ENCODE data around the gene MYO3B.
"Not testable (repeated sequence)": the region's sequence is repeated elsewhere in the genome, so short reads cannot be mapped to it uniquely, and the experiment has no call there.

DNA sequence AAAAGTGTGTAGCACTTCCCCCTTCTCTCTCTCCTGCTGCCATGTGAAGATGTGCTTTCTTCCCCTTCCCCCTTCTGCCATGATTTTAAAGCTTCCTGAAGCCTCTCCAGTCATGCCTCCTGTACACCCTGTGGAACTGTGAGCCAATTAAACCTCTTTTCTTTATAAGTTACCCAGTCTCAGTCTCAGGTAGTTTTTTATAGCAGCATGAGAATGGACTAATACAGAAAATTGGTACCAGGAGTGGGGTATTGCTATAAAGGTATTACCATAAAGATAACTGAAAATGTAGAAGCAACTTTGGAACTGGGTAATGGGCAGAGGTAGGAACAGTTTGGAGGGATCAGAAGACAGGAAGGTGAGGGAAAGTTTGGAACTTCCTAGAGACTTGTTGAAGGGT lies 374.0 kb downstream of the MYO3B start:
- not testable (repeated sequence) for TF ChIP-seq CTCF (IDR thresholded peaks at IDR 0.05); EZH2 (IDR thresholded peaks at IDR 0.05; ENCODE audit: borderline replicate concordance, insufficient read depth, low read depth, low read length, poor library complexity, severe bottlenecking)

Data from B cell (primary cell).